GM19035 (cell line): ENCODE results near the gene IQSEC2.

ENCODE experiments used
- ATAC-seq: cut with Tn5 transposase; IDR thresholded peaks from one replicate; pipeline ENCODE4 v1.9.1; 2021; ENCODE audit not compliant: unreplicated experiment

The IQSEC2 gene

GRCh38 chrX:53247928-53248327, 33.5 kb downstream of the IQSEC2 start:
- no peak for ATAC-seq

- no peak for ATAC-seq
Observed at GRCh38 chrX:53246231-53246630, 35.2 kb downstream of the IQSEC2 start.

- no peak for ATAC-seq
Observed at GRCh38 chrX:53244610-53245009, 36.8 kb downstream of the IQSEC2 start.

GRCh38 chrX:53242310-53242709, 39.1 kb downstream of the IQSEC2 start:
- no peak for ATAC-seq

- no peak for ATAC-seq
Observed at GRCh38 chrX:53241558-53241957, 39.8 kb downstream of the IQSEC2 start.

- ATAC-seq, result no peak
Observed at GRCh38 chrX:53239474-53239873, 41.9 kb downstream of the IQSEC2 start.

- no peak for ATAC-seq
Observed at GRCh38 chrX:53237056-53237455, 44.3 kb downstream of the IQSEC2 start.

GRCh38 chrX:53236025-53236679, 45.2 kb downstream of the IQSEC2 start:
- no peak for ATAC-seq

- ATAC-seq, result no peak
Observed at GRCh38 chrX:53235566-53235965, 45.8 kb downstream of the IQSEC2 start.

GRCh38 chrX:53234484-53234883, 46.9 kb downstream of the IQSEC2 start:
- ATAC-seq, result no peak

GRCh38 chrX:53233536-53233935, 47.8 kb downstream of the IQSEC2 start:
- no peak for ATAC-seq

GRCh38 chrX:53230116-53230515, 51.3 kb downstream of the IQSEC2 start:
- no peak for ATAC-seq

GRCh38 chrX:53227224-53227765, 54.1 kb downstream of the IQSEC2 start:
- no peak for ATAC-seq

- peak; percentile 72 for ATAC-seq
Observed at GRCh38 chrX:53224860-53225797, 56.3 kb downstream of the IQSEC2 start, which contains the start of gene KDM5C. Gene KDM5C (minus strand): TSS chrX:53225207. CDS start chrX:53224889, 318 bp downstream.

- ATAC-seq, result peak; percentile 16
Observed at GRCh38 chrX:53223955-53224859, 57.2 kb downstream of the IQSEC2 start.

GRCh38 chrX:53223068-53223693, 58.2 kb downstream of the IQSEC2 start:
- no peak for ATAC-seq
